ENCODE results near the gene ZNF576. TPM values are rescaled to one million over a fixed set of nuclear protein-coding genes. Genes with fewer than 3 reads are reported as not detected.

ZNF576 gene
- total and polyA plus RNA-seq, 2 of the 4 experiments (the other 2 are of a cell fraction), result 13.8 to 19.5 TPM

- Histone ChIP-seq H3K79me1 (ENCODE audit: low read depth in 1 of 2, low read length in 2 of 2) (no peaks in the 10 kb centered on the region), H2AFZ (replicated peaks; ENCODE audit: low read length, poor library complexity) (no peak overlapping the region), H2BK120ac (ENCODE audit: low read depth, low read length) (no peak overlapping the region), H4K8ac (ENCODE audit: low read depth in 2 of 2, low read length in 2 of 2) (no peak overlapping the region), H2BK5ac (ENCODE audit: low read depth, low read length, poor library complexity, severe bottlenecking) (no peak overlapping the region), H3K4me3 (ENCODE audit: insufficient read depth, low read depth, low read length) (no peak overlapping the region), H3K18ac (ENCODE audit: low read depth, low read length) (no peak overlapping the region), H2AK5ac (ENCODE audit: low read depth, low read length) (no peak overlapping the region), H4K91ac (ENCODE audit: insufficient read depth, low read depth, low read length) (no peak overlapping the region), H3K4me1 (ENCODE audit: control insufficient read depth, insufficient read depth, low read length) (peaks cover 9% of the 10 kb centered on the region), H3K27ac (ENCODE audit: insufficient read depth, low read length) (no peak overlapping the region), H2AK9ac (replicated peaks; ENCODE audit: low read depth, low read length, poor library complexity) (no peak overlapping the region), H3K9ac (ENCODE audit: low read depth, low read length) (no peak overlapping the region), H4K5ac (ENCODE audit: low read depth, low read length) (no peak overlapping the region), H4K20me1 (ENCODE audit: insufficient read depth, low read length) (no peaks in the 10 kb centered on the region), H2BK20ac (ENCODE audit: low read depth, low read length) (no peak overlapping the region), H3K9me1 (ENCODE audit: insufficient read depth, low read length) (no peaks in the 10 kb centered on the region), H3K4ac (ENCODE audit: low read depth, low read length) (no peak overlapping the region), H2BK15ac (ENCODE audit: low read depth, low read length) (no peak overlapping the region), H3K23ac (ENCODE audit: low read depth, low read length) (no peak overlapping the region), H3K4me2 (ENCODE audit: low read depth, low read length) (no peak overlapping the region), H3K36me3 (ENCODE audit: control insufficient read depth, insufficient read depth, low read length) (no peaks in the 10 kb centered on the region), H3K27me3 (ENCODE audit: control insufficient read depth, insufficient read depth, low read length) (peaks cover 38% of the 10 kb centered on the region), H3K9me3 (ENCODE audit: control insufficient read depth, insufficient read depth, low read length) (no peaks in the 10 kb centered on the region), H3K14ac (replicated peaks; ENCODE audit: low read depth, low read length) (no peak overlapping the region), H3K56ac (ENCODE audit: extremely low read depth, insufficient read depth, low read length) (no peak overlapping the region)
- ChIA-PET POLR2A (ENCODE audit: unreplicated experiment) (no interaction called here), CTCF (no interaction called here)
- TF ChIP-seq MAZ (IDR thresholded peaks at IDR 0.05; ENCODE audit: borderline replicate concordance, low read depth, low read length) (0 out of 2 replicates have a peak, but pooled peaks have one; percentile 47), NFE2L2 (IDR thresholded peaks at IDR 0.05; ENCODE audit: low read depth, low read length) (no peak), ELK1 (IDR thresholded peaks at IDR 0.05; ENCODE audit: borderline replicate concordance, low read depth, low read length) (no peak), MAFK (IDR thresholded peaks at IDR 0.05; ENCODE audit: low read depth, low read length) (no peak), CEBPB (IDR thresholded peaks at IDR 0.05; ENCODE audit: low read depth, low read length) (no peak)
- in situ Hi-C loops (cut with MboI; ENCODE audit: low sequenced_read_pairs), result no loop called here
- no peak for ATAC-seq (ENCODE audit: low read depth)
- no peak for DNase-seq
- intact Hi-C loops (cut with micrococcal nuclease), result no loop called here
- WGBS, 2 experiments (ENCODE audit: extremely low coverage in 2 of 2, insufficient read length in 1 of 2), result 69% methylated on average over 2 of the region's 14 CpGs; no CpG with 5 or more reads in 1 of the 2 experiments
- BruUV-seq (replicated peaks), result no TSS peak
- dilution Hi-C loops (cut with HindIII; ENCODE audit: low sequenced_read_pairs, unreplicated experiment), result no loop called here
These were observed 39.8 kb downstream of the ZNF576 start for GRCh38 chr19:43636121-43636683.

Data from IMR-90 (cell line).